GM06990 (cell line): ENCODE data around the gene HPD.

ENCODE experiments used
- DNase-seq: peaks from one replicate; pipeline ENCODE4 v3.0.0-alpha.2; 2011; ENCODE audit not compliant: insufficient read length; ENCODE audit errors: extremely low read depth
- H3K27me3 ChIP-seq: replicated peaks from 2 replicates; pipeline ENCODE4 v1.6.0; 2011; ENCODE audit warnings: low read length; ENCODE audit not compliant: control insufficient read depth, insufficient read depth
- H3K36me3 ChIP-seq: 2 replicates; pipeline ENCODE4 v1.5.1; 2011; ENCODE audit warnings: low read length; ENCODE audit not compliant: control insufficient read depth, insufficient read depth
- H3K4me3 ChIP-seq: replicated peaks from 2 replicates; pipeline ENCODE4 v1.5.1; 2011; ENCODE audit warnings: low read depth, mild to moderate bottlenecking, control low read depth, low read length
- CTCF ChIP-seq: IDR thresholded peaks from 2 replicates; pipeline ENCODE4 v1.5.1; 2011; ENCODE audit warnings: low read length, control low read depth, mild to moderate bottlenecking, inconsistent platforms; ENCODE audit not compliant: insufficient read depth, poor library complexity, severe bottlenecking

HPD gene

GRCh38 chr12:121796855-121797751 lies 61.6 kb downstream of the HPD start:
- H3K4me3 ChIP-seq: no peak overlapping the region

GRCh38 chr12:121795034-121795968 lies 63.4 kb downstream of the HPD start:
- peak; percentile 80 for DNase-seq
- no peak overlapping the region for H3K4me3 ChIP-seq
- no peaks in the 10 kb centered on the region for H3K27me3 ChIP-seq
- H3K36me3 ChIP-seq: peaks cover 28% of the 10 kb centered on the region
- TF ChIP-seq CTCF: peak; percentile 93

More at GRCh38 chr12:121796855-121797751, 61.6 kb downstream of the HPD start:
- H3K27me3 ChIP-seq: no peaks in the 10 kb centered on the region
- no peak for TF ChIP-seq CTCF
- H3K36me3 ChIP-seq: peaks cover 28% of the 10 kb centered on the region
- DNase-seq: no peak

GRCh38 chr12:121794534-121795033 lies 64.1 kb downstream of the HPD start:
- Histone ChIP-seq H3K4me3 (peak overlapping the region; percentile 10), H3K36me3 (peaks cover 28% of the 10 kb centered on the region), H3K27me3 (no peaks in the 10 kb centered on the region)
- DNase-seq: no peak
- no peak for TF ChIP-seq CTCF

GRCh38 chr12:121793838-121794533 lies 64.7 kb downstream of the HPD start:
- H3K36me3 ChIP-seq: peaks cover 28% of the 10 kb centered on the region
- DNase-seq: peak; percentile 99
- H3K27me3 ChIP-seq: no peaks in the 10 kb centered on the region
- peak overlapping the region; percentile 87 for H3K4me3 ChIP-seq
- TF ChIP-seq CTCF: peak; percentile 100

- TF ChIP-seq CTCF: no peak
- H3K27me3 ChIP-seq: no peaks in the 10 kb centered on the region
- DNase-seq: peak; percentile 91
- H3K4me3 ChIP-seq: peak within 1 kb of the TSS; percentile 87
- H3K36me3 ChIP-seq: peaks cover 24% of the 10 kb centered on the region
These were observed 65.2 kb downstream of the HPD start, which contains the start of gene RHOF for GRCh38 chr12:121793440-121793837. Gene RHOF (minus strand): TSS chr12:121793688. CDS start chr12:121793633, 55 bp downstream.
